PC-9 (cell line): Measurements from ENCODE around the gene FATE1. TPM values are rescaled to one million over a fixed set of nuclear protein-coding genes. Genes with fewer than 3 reads are reported as not detected.
A peak's percentile ranks its signal among the peaks of the same experiment; 100 is the strongest.

Experiments used
- BruUV-seq: library from RNA; stranded (reverse); fragments of 400-500 nt; replicated peaks from 2 replicates; lab custom pipeline; 2021; lab: Mats Ljungman, UMichigan
- CTCF ChIA-PET: fragments of 300-600 bp; sonication (Branson Sonifier 250); formaldehyde crosslinking; loops from one replicate; lab custom pipeline; 2022; ENCODE audit warnings: antibody characterized with exemption; lab: Charles Lee
- POLR2A ChIA-PET: fragments of 300-600 bp; sonication (Branson Sonifier 250); formaldehyde crosslinking; loops from one replicate; lab custom pipeline; 2022; ENCODE audit warnings: antibody characterized with exemption; ENCODE audit not compliant: unreplicated experiment; lab: Charles Lee
- DNase-seq, 2 experiments: peaks; one replicate each; pipeline versions ENCODE4 v3.0.0 to v3.0.0-alpha.2; 2015 to 2022; ENCODE audit warnings: mixed read lengths in 1 of 2
- H2AFZ ChIP-seq: fragments of 200-600 bp; sonication (generic); 2 replicates; pipeline ENCODE4 v1.8.1; 2017; ENCODE audit warnings: antibody characterized with exemption
- H3F3A ChIP-seq: fragments of 200-600 bp; sonication (generic); 2 replicates; pipeline ENCODE4 v1.8.1; 2017; ENCODE audit warnings: antibody characterized with exemption, mild to moderate bottlenecking, low read depth; ENCODE audit not compliant: insufficient read depth
- H3K27ac ChIP-seq: fragments of 200-600 bp; sonication (generic); 2 replicates; pipeline ENCODE4 v1.6.1; 2016; ENCODE audit warnings: mixed run types
- H3K27me3 ChIP-seq: fragments of 200-600 bp; sonication (generic); 2 replicates; pipeline ENCODE4 v1.6.1; 2016; ENCODE audit warnings: low read depth, mixed run types; ENCODE audit not compliant: insufficient read depth
- H3K36me3 ChIP-seq: fragments of 200-600 bp; sonication (generic); 2 replicates; pipeline ENCODE4 v1.6.1; 2016; ENCODE audit warnings: low read depth, mixed run types
- H3K4me1 ChIP-seq: fragments of 200-600 bp; sonication (generic); replicated peaks from 2 replicates; pipeline ENCODE4 v1.6.1; 2016; ENCODE audit warnings: mixed run types; ENCODE audit not compliant: insufficient read depth
- H3K4me2 ChIP-seq: fragments of 200-600 bp; sonication (generic); 2 replicates; pipeline ENCODE4 v1.6.1; 2017; ENCODE audit warnings: mixed run types
- H3K4me3 ChIP-seq: fragments of 200-600 bp; sonication (generic); 2 replicates; pipeline ENCODE4 v1.6.1; 2016; ENCODE audit warnings: mixed run types
- H3K79me2 ChIP-seq: fragments of 200-600 bp; sonication (generic); 2 replicates; pipeline ENCODE4 v1.6.1; 2017; ENCODE audit warnings: low read depth, mixed run types
- H3K9me2 ChIP-seq: fragments of 200-600 bp; sonication (generic); 2 replicates; pipeline ENCODE4 v1.8.1; 2017; ENCODE audit warnings: mild to moderate bottlenecking; ENCODE audit not compliant: insufficient read depth
- H3K9me3 ChIP-seq: fragments of 200-600 bp; sonication (generic); 2 replicates; pipeline ENCODE4 v1.8.1; 2016; ENCODE audit warnings: low read depth; ENCODE audit not compliant: insufficient read depth
- H4K20me1 ChIP-seq: fragments of 200-600 bp; sonication (generic); 2 replicates; pipeline ENCODE4 v1.8.1; 2017; ENCODE audit not compliant: insufficient read depth
- CTCF ChIP-seq: fragments of 200-600 bp; sonication (generic); conservative IDR thresholded peaks from 2 replicates; pipeline ENCODE4 v1.6.1; 2017; ENCODE audit warnings: mixed run types, antibody characterized with exemption, mild to moderate bottlenecking, moderate library complexity
- EZH2 ChIP-seq: fragments of 200-600 bp; sonication (generic); IDR thresholded peaks from 2 replicates; pipeline ENCODE4 v1.8.0; 2017; ENCODE audit warnings: antibody characterized with exemption, low read depth
- intact Hi-C: fragments of 100-400 bp; cut with micrococcal nuclease; formaldehyde crosslinking; loops from one replicate; pipeline ENCODE4 v1.10.0; 2022; ENCODE audit not compliant: unreplicated experiment
- total RNA-seq: library from RNA; stranded (reverse); gene quantifications from 2 replicates; pipeline ENCODE4 v1.2.3, GENCODE V29; 2021

The FATE1 gene
- total RNA-seq, 1 experiment from 2014 or later: not detected

- Histone ChIP-seq H3K4me1 (0 out of 2 replicates have a peak, but pooled peaks cover 4% of the 10 kb centered on the region), H3K36me3 (no peaks in the 10 kb centered on the region), H3K79me2 (no peaks in the 10 kb centered on the region), H4K20me1 (no peaks in the 10 kb centered on the region), H3K9me3 (no peaks in the 10 kb centered on the region), H3K4me2 (no peak overlapping the region), H3K9me2 (no peaks in the 10 kb centered on the region), H3K27ac (no peak overlapping the region), H3K4me3 (no peak overlapping the region), H3F3A (no peaks in the 10 kb centered on the region), H2AFZ (no peak overlapping the region), H3K27me3 (peaks cover 70% of the 10 kb centered on the region)
- CTCF ChIA-PET: no interaction called here
- TF ChIP-seq CTCF (no peak), EZH2 (no peak)
- POLR2A ChIA-PET: no interaction called here
- intact Hi-C loops: no loop called here
- DNase-seq: no peak
- BruUV-seq: no TSS peak
These were observed 4.7 kb upstream of the FATE1 start for GRCh38 chrX:151711154-151711553.

- Histone ChIP-seq H4K20me1 (no peaks in the 10 kb centered on the region), H3K27ac (no peak overlapping the region), H3K36me3 (no peaks in the 10 kb centered on the region), H3K9me3 (no peaks in the 10 kb centered on the region), H3K4me2 (no peak overlapping the region), H2AFZ (no peak overlapping the region), H3F3A (no peaks in the 10 kb centered on the region), H3K9me2 (no peaks in the 10 kb centered on the region), H3K4me1 (0 out of 2 replicates have a peak, but pooled peaks cover 4% of the 10 kb centered on the region), H3K27me3 (peaks cover 70% of the 10 kb centered on the region), H3K79me2 (no peaks in the 10 kb centered on the region), H3K4me3 (no peak overlapping the region)
- POLR2A ChIA-PET: no interaction called here
- BruUV-seq: no TSS peak
- intact Hi-C loops: no loop called here
- DNase-seq: no peak
- no peak for TF ChIP-seq EZH2
- CTCF ChIA-PET: no interaction called here
These were observed 4.0 kb upstream of the FATE1 start for GRCh38 chrX:151711787-151712186.

- no peak for TF ChIP-seq EZH2
- no peak for TF ChIP-seq CTCF
- Histone ChIP-seq H3K27me3 (peaks cover 70% of the 10 kb centered on the region), H3K9me2 (no peaks in the 10 kb centered on the region), H3K4me3 (no peak overlapping the region), H3F3A (no peaks in the 10 kb centered on the region), H2AFZ (no peak overlapping the region), H3K9me3 (no peaks in the 10 kb centered on the region), H3K4me1 (0 out of 2 replicates have a peak, but pooled peaks cover 4% of the 10 kb centered on the region), H4K20me1 (no peaks in the 10 kb centered on the region), H3K4me2 (no peak overlapping the region), H3K27ac (no peak overlapping the region), H3K36me3 (no peaks in the 10 kb centered on the region), H3K79me2 (no peaks in the 10 kb centered on the region)
- BruUV-seq: no TSS peak
- POLR2A ChIA-PET: no interaction called here
- no peak for DNase-seq
- intact Hi-C loops: no loop called here
- CTCF ChIA-PET: no interaction called here
These were observed 3.6 kb upstream of the FATE1 start for GRCh38 chrX:151712253-151712652.

- ChIA-PET CTCF (no interaction called here), POLR2A (no interaction called here)
- no peak overlapping the region for H3K4me3 ChIP-seq
- 0 out of 2 replicates have a peak, but pooled peaks cover 4% of the 10 kb centered on the region for H3K4me1 ChIP-seq
- DNase-seq: peak; percentile 47 to 49
- H2AFZ ChIP-seq: no peak overlapping the region
- no peaks in the 10 kb centered on the region for H3K79me2 ChIP-seq
- intact Hi-C loops: no loop called here
- H3F3A ChIP-seq: no peaks in the 10 kb centered on the region
- H3K36me3 ChIP-seq: no peaks in the 10 kb centered on the region
- no TSS peak for BruUV-seq
- no peaks in the 10 kb centered on the region for H4K20me1 ChIP-seq
- 0 out of 2 replicates have a peak overlapping the region, but pooled peaks have one; percentile 11 for H3K4me2 ChIP-seq
- peaks cover 59% of the 10 kb centered on the region for H3K27me3 ChIP-seq
- H3K9me2 ChIP-seq: no peaks in the 10 kb centered on the region
- H3K27ac ChIP-seq: no peak overlapping the region
- peak; percentile 87 for TF ChIP-seq CTCF
- TF ChIP-seq EZH2: no peak
- no peaks in the 10 kb centered on the region for H3K9me3 ChIP-seq
These were observed 2.0 kb upstream of the FATE1 start for GRCh38 chrX:151713849-151714248.
